Measurements from ENCODE around the gene DENND2A. TPM values are rescaled to one million over a fixed set of nuclear protein-coding genes. Genes with fewer than 3 reads are reported as not detected.
A peak's percentile ranks its signal among the peaks of the same experiment; 100 is the strongest.

Gene DENND2A
- total and polyA plus RNA-seq, 2 of the 4 experiments (the other 2 are of a cell fraction), result 7.5 to 10.3 TPM

DNA sequence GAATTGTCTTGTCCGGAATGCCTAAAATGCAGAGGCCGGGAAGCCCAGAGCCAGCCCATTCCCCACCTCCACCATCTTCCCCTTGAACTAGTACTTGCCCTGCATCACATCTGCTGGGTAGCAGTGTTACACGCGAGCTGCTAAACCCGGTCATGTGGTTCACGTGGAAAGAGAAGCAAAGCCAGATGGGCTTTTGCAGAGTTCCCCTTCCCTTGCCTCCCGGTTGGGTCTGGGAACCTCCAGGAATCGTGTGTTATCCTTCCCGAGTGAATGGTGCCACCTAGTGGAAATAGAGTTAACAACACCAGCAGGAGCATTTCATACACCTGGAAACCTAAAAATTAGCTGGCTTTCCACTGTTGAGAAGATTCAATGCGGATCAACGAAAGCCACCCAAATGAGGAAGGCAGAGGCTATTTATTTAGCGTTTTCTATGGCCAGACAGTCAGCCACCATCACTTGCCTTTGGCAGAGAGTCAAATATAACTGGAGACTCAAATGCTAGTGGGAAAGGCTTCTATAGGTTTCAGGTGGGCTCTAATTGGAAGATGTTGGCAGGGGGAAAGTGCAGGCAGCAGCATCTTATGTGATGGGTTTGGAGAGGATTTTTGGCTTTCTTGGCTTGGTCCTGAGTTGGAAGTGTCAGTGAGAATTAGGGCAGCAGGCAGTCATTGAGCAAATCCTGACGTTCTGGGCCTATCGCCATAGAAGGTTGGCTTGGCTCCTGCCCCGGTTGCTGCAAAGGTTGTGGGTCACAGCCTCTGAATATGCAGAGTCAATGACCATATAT lies 12.9 kb upstream of the DENND2A start:
- Histone ChIP-seq H3K9me3 (ENCODE audit: control insufficient read depth, insufficient read depth, low read length) (no peaks in the 10 kb centered on the region), H2BK120ac (ENCODE audit: low read depth, low read length) (peak overlapping the region; percentile 62), H3K27me3 (ENCODE audit: control insufficient read depth, insufficient read depth, low read length) (no peaks in the 10 kb centered on the region), H2AFZ (replicated peaks; ENCODE audit: low read length, poor library complexity) (peak overlapping the region; percentile 85), H3K27ac (ENCODE audit: insufficient read depth, low read length) (no peak overlapping the region), H3K18ac (ENCODE audit: low read depth, low read length) (peak overlapping the region; percentile 52; the same call in 1 of the 2 replicates), H3K4me1 (ENCODE audit: control insufficient read depth, insufficient read depth, low read length) (peaks cover 11% of the 10 kb centered on the region), H3K4me2 (ENCODE audit: low read depth, low read length) (no peak overlapping the region; the same call in 1 of the 2 replicates), H3K14ac (replicated peaks; ENCODE audit: low read depth, low read length) (no peak overlapping the region; the same call in 1 of the 2 replicates), H2BK5ac (ENCODE audit: low read depth, low read length, poor library complexity, severe bottlenecking) (no peak overlapping the region), H4K8ac (ENCODE audit: low read depth in 2 of 2, low read length in 2 of 2) (peak overlapping the region in 1 of 2 experiments; percentile 53; a peak in 1 of 4 replicates), H4K20me1 (ENCODE audit: insufficient read depth, low read length) (no peaks in the 10 kb centered on the region), H4K91ac (ENCODE audit: insufficient read depth, low read depth, low read length) (peak overlapping the region; percentile 38; the same call in 1 of the 2 replicates), H3K9me1 (ENCODE audit: insufficient read depth, low read length) (0 out of 2 replicates have a peak, but pooled peaks cover 3% of the 10 kb centered on the region), H3K56ac (ENCODE audit: extremely low read depth, insufficient read depth, low read length) (no peak overlapping the region), H4K5ac (ENCODE audit: low read depth, low read length) (peak overlapping the region; percentile 42; the same call in 1 of the 2 replicates), H2BK20ac (ENCODE audit: low read depth, low read length) (0 out of 2 replicates have a peak overlapping the region, but pooled peaks have one; percentile 18), H3K4ac (ENCODE audit: low read depth, low read length) (peak overlapping the region; percentile 40), H3K79me1 (ENCODE audit: low read depth in 1 of 2, low read length in 2 of 2) (no peaks in the 10 kb centered on the region), H2AK5ac (ENCODE audit: low read depth, low read length) (no peak overlapping the region; the same call in 1 of the 2 replicates), H3K9ac (ENCODE audit: low read depth, low read length) (peak overlapping the region; percentile 12; the same call in 1 of the 2 replicates), H2BK15ac (ENCODE audit: low read depth, low read length) (no peak overlapping the region), H3K23ac (ENCODE audit: low read depth, low read length) (no peak overlapping the region), H3K36me3 (ENCODE audit: control insufficient read depth, insufficient read depth, low read length) (no peaks in the 10 kb centered on the region), H3K4me3 (ENCODE audit: insufficient read depth, low read depth, low read length) (no peak overlapping the region), H2AK9ac (replicated peaks; ENCODE audit: low read depth, low read length, poor library complexity) (peak overlapping the region; percentile 23)
- peak; percentile 82 for ATAC-seq (ENCODE audit: low read depth)
- DNase-seq, result peak; percentile 86
- POLR2A ChIA-PET (ENCODE audit: unreplicated experiment), result interaction anchor here (0.6 kb wide), 1 partner anchor 174 kb away, joined by 3 read pairs; no protein-coding TSS in a partner anchor
- dilution Hi-C loops (cut with HindIII; ENCODE audit: low sequenced_read_pairs, unreplicated experiment), result no loop called here
- in situ Hi-C loops (cut with MboI; ENCODE audit: low sequenced_read_pairs), result loop anchor here (5.0 kb wide), 2 partner anchors 131 to 176 kb away; partner anchors contain the start of gene MKRN1
- 0% methylated on average over 5 of the region's 15 CpGs; no CpG with 5 or more reads in 1 of the 2 experiments for WGBS, 2 experiments (ENCODE audit: extremely low coverage in 2 of 2, insufficient read length in 1 of 2)
- no TSS peak for BruUV-seq (replicated peaks)
- TF ChIP-seq SMC3 (IDR thresholded peaks at IDR 0.05; ENCODE audit: low read depth, low read length) (peak; percentile 97), RAD21 (IDR thresholded peaks at IDR 0.05; ENCODE audit: low read length) (peak; percentile 99), USF2 (IDR thresholded peaks at IDR 0.05; ENCODE audit: low read depth, low read length) (peak; percentile 17; the same call in 1 of the 2 replicates), BHLHE40 (IDR thresholded peaks at IDR 0.05; ENCODE audit: low read depth, low read length) (no peak), MXI1 (IDR thresholded peaks at IDR 0.05; ENCODE audit: borderline replicate concordance, low read depth, low read length) (peak; percentile 50; the same call in 1 of the 2 replicates), POLR2A (IDR thresholded peaks at IDR 0.05; ENCODE audit: low read depth, low read length) (0 out of 2 replicates have a peak, but pooled peaks have one; percentile 42), NFE2L2 (IDR thresholded peaks at IDR 0.05; ENCODE audit: low read depth, low read length) (no peak)
- TF ChIP-seq, protein P1, sequence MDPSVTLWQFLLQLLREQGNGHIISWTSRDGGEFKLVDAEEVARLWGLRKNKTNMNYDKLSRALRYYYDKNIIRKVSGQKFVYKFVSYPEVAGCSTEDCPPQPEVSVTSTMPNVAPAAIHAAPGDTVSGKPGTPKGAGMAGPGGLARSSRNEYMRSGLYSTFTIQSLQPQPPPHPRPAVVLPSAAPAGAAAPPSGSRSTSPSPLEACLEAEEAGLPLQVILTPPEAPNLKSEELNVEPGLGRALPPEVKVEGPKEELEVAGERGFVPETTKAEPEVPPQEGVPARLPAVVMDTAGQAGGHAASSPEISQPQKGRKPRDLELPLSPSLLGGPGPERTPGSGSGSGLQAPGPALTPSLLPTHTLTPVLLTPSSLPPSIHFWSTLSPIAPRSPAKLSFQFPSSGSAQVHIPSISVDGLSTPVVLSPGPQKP (IDR thresholded peaks at IDR 0.05; ENCODE audit: borderline replicate concordance, low read depth, low read length), result no peak
- TF ChIP-seq, protein P2, sequence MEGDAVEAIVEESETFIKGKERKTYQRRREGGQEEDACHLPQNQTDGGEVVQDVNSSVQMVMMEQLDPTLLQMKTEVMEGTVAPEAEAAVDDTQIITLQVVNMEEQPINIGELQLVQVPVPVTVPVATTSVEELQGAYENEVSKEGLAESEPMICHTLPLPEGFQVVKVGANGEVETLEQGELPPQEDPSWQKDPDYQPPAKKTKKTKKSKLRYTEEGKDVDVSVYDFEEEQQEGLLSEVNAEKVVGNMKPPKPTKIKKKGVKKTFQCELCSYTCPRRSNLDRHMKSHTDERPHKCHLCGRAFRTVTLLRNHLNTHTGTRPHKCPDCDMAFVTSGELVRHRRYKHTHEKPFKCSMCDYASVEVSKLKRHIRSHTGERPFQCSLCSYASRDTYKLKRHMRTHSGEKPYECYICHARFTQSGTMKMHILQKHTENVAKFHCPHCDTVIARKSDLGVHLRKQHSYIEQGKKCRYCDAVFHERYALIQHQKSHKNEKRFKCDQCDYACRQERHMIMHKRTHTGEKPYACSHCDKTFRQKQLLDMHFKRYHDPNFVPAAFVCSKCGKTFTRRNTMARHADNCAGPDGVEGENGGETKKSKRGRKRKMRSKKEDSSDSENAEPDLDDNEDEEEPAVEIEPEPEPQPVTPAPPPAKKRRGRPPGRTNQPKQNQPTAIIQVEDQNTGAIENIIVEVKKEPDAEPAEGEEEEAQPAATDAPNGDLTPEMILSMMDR (conservative IDR thresholded peaks at IDR 0.05; ENCODE audit: low read depth, low read length), result peak; percentile 95
- intact Hi-C loops (cut with micrococcal nuclease), result loop anchor here (1.0 kb wide), 2 partner anchors 135 to 178 kb away; no protein-coding TSS in a partner anchor
- CTCF ChIA-PET, result interaction anchor here (0.5 to 1.2 kb wide), 4 partner anchors 46 to 609 kb away, joined by 3 read pairs; no protein-coding TSS in a partner anchor

All from IMR-90 (cell line).